H1 (cell line): ENCODE results near the gene ADGRF1. TPM values are rescaled to one million over a fixed set of nuclear protein-coding genes. Genes with fewer than 3 reads are reported as not detected.

ENCODE experiments used
- CTCF ChIA-PET: fragments of 300-600 bp; sonication (Branson Sonifier 250); formaldehyde crosslinking; loops from one replicate; lab custom pipeline; 2021; ENCODE audit not compliant: partially characterized antibody; lab: Charles Lee
- POLR2A ChIA-PET: fragments of 300-600 bp; sonication (Branson Sonifier 250); formaldehyde crosslinking; loops from one replicate; lab custom pipeline; 2021; ENCODE audit warnings: inconsistent platforms; ENCODE audit not compliant: partially characterized antibody; lab: Charles Lee
- DNase-seq, 2 experiments: peaks; one replicate each; pipeline versions ENCODE4 v3.0.0 to v3.0.0-alpha.2; 2010 to 2022; ENCODE audit warnings: low spot score in 2 of 2, low read depth in 1 of 2, mixed read lengths in 1 of 2
- FAIRE-seq: peaks from 2 replicates; lab custom pipeline; 2011; peaks lifted over from hg19 to GRCh38; lab: Jason Lieb, UNC
- H2AFZ ChIP-seq: 2 replicates; pipeline ENCODE4 v1.8.1; 2012; ENCODE audit warnings: low read length, inconsistent platforms
- H2AK5ac ChIP-seq: 2 replicates; pipeline ENCODE4 v1.6.1; 2013; ENCODE audit warnings: low read depth, low read length
- H2BK120ac ChIP-seq: replicated peaks from 2 replicates; pipeline ENCODE3; 2013; ENCODE audit warnings: low read depth, low read length, inconsistent platforms
- H2BK12ac ChIP-seq: 2 replicates; pipeline ENCODE4 v1.6.1; 2013; ENCODE audit warnings: low read depth, low read length
- H2BK15ac ChIP-seq: 2 replicates; pipeline ENCODE4 v1.6.1; 2013; ENCODE audit warnings: low read length
- H2BK20ac ChIP-seq: 2 replicates; pipeline ENCODE4 v1.6.1; 2013; ENCODE audit warnings: low read length
- H2BK5ac ChIP-seq: 2 replicates; pipeline ENCODE4 v1.6.1; 2013; ENCODE audit warnings: low read depth, low read length
- H3K14ac ChIP-seq: 2 replicates; pipeline ENCODE4 v1.6.1; 2013; ENCODE audit warnings: inconsistent platforms; ENCODE audit not compliant: insufficient read length
- H3K18ac ChIP-seq: 2 replicates; pipeline ENCODE4 v1.6.1; 2013; ENCODE audit warnings: low read length; ENCODE audit errors: extremely low read depth
- H3K23ac ChIP-seq: 2 replicates; pipeline ENCODE4 v1.6.1; 2013; ENCODE audit warnings: inconsistent platforms; ENCODE audit not compliant: insufficient read length
- H3K23me2 ChIP-seq: 2 replicates; pipeline ENCODE4 v1.6.1; 2013; ENCODE audit warnings: low read depth, low read length
- H3K27ac ChIP-seq: 2 replicates; pipeline ENCODE4 v1.6.1; 2011; ENCODE audit warnings: low read depth, low read length, inconsistent platforms
- H3K27me3 ChIP-seq, 4 experiments: replicated peaks in 1 of 4; 1 replicate in 1 of 4; 2 replicates in 3 of 4; pipeline versions ENCODE4 v1.6.1 to v1.8.1; 2011 to 2013; ENCODE audit warnings: low read length in 3 of 4, mild to moderate bottlenecking in 3 of 4, inconsistent platforms in 2 of 4, mixed read lengths in 2 of 4, moderate library complexity in 1 of 4; ENCODE audit not compliant: control insufficient read depth in 3 of 4, insufficient read depth in 3 of 4; ENCODE audit errors: extremely low read depth in 1 of 4
- H3K36me3 ChIP-seq, 4 experiments: 2 replicates each; pipeline versions ENCODE4 v1.6.1 to v1.8.1; 2011 to 2013; ENCODE audit warnings: mild to moderate bottlenecking in 4 of 4, low read length in 3 of 4, moderate library complexity in 2 of 4, control low read depth in 1 of 4, inconsistent platforms in 1 of 4; ENCODE audit not compliant: insufficient read depth in 4 of 4, control insufficient read depth in 2 of 4
- H3K4ac ChIP-seq: replicated peaks from 2 replicates; pipeline ENCODE3; 2013; ENCODE audit warnings: low read length, low read depth, mixed read lengths, inconsistent platforms; ENCODE audit not compliant: insufficient read length
- H3K4me1 ChIP-seq, 4 experiments: replicated peaks in 1 of 4; 1 replicate in 1 of 4; 2 replicates in 3 of 4; pipeline versions ENCODE4 v1.6.1 to v1.8.1; 2011 to 2013; ENCODE audit warnings: low read length in 3 of 4, inconsistent platforms in 2 of 4, mixed read lengths in 1 of 4; ENCODE audit not compliant: insufficient read depth in 4 of 4, control insufficient read depth in 3 of 4
- H3K4me2 ChIP-seq, 2 experiments: 2 replicates each; pipeline versions ENCODE4 v1.6.1 to v1.8.1; 2011 to 2013; ENCODE audit warnings: low read depth in 2 of 2, low read length in 2 of 2, control low read depth in 1 of 2, inconsistent platforms in 1 of 2, mild to moderate bottlenecking in 1 of 2; ENCODE audit not compliant: insufficient read depth in 1 of 2
- H3K4me3 ChIP-seq, 4 experiments: fragments of 200-600, 300-600 bp in 1 of 4; sonication (generic), shearing (Covaris generic), sonication (Bioruptor Twin) in 1 of 4; 2 replicates each; pipeline versions ENCODE4 v1.5.1 to v1.8.1; 2011 to 2016; ENCODE audit warnings: low read length in 4 of 4, low read depth in 3 of 4, control low read depth in 2 of 4, inconsistent platforms in 2 of 4, mild to moderate bottlenecking in 2 of 4, mixed read lengths in 1 of 4, moderate library complexity in 1 of 4; ENCODE audit not compliant: insufficient read depth in 2 of 4; ENCODE audit errors: extremely low read depth in 1 of 4
- H3K56ac ChIP-seq: replicated peaks from 2 replicates; pipeline ENCODE3; 2013; ENCODE audit warnings: low read depth, mild to moderate bottlenecking, mixed read lengths, low read length, inconsistent platforms; ENCODE audit not compliant: insufficient read length
- H3K79me1 ChIP-seq: 2 replicates; pipeline ENCODE4 v1.6.1; 2013; ENCODE audit warnings: low read depth, low read length, control low read depth
- H3K79me2 ChIP-seq, 2 experiments: 2 replicates each; pipeline versions ENCODE4 v1.6.1 to v1.8.1; 2012 to 2013; ENCODE audit warnings: low read length in 2 of 2, mild to moderate bottlenecking in 2 of 2, inconsistent platforms in 1 of 2; ENCODE audit not compliant: insufficient read depth in 2 of 2, control insufficient read depth in 1 of 2
- H3K9ac ChIP-seq, 4 experiments: replicated peaks in 1 of 4; 1 replicate in 1 of 4; 2 replicates in 3 of 4; pipeline versions ENCODE4 v1.6.1 to v1.8.1; 2011 to 2013; ENCODE audit warnings: low read depth in 3 of 4, low read length in 3 of 4, control low read depth in 2 of 4, mild to moderate bottlenecking in 2 of 4, moderate library complexity in 2 of 4, inconsistent platforms in 1 of 4; ENCODE audit errors: extremely low read depth in 1 of 4
- H3K9me3 ChIP-seq, 2 experiments: 2 replicates each; pipeline versions ENCODE4 v1.6.1 to v1.8.1; 2012 to 2013; ENCODE audit warnings: mild to moderate bottlenecking in 2 of 2, moderate library complexity in 2 of 2, control low read depth in 1 of 2, inconsistent platforms in 1 of 2, low read depth in 1 of 2, low read length in 1 of 2, mixed read lengths in 1 of 2; ENCODE audit not compliant: insufficient read depth in 2 of 2
- H4K20me1 ChIP-seq, 2 experiments: replicated peaks in 1 of 2; 2 replicates each; pipeline versions ENCODE3 to v1.8.1; 2011 to 2013; ENCODE audit warnings: inconsistent platforms in 2 of 2, low read length in 2 of 2, mild to moderate bottlenecking in 1 of 2; ENCODE audit not compliant: insufficient read depth in 2 of 2, control insufficient read depth in 1 of 2
- H4K5ac ChIP-seq: 2 replicates; pipeline ENCODE4 v1.6.1; 2013; ENCODE audit warnings: low read length, low read depth, mixed read lengths, inconsistent platforms; ENCODE audit not compliant: insufficient read length
- H4K8ac ChIP-seq: 2 replicates; pipeline ENCODE4 v1.8.0; 2013; ENCODE audit warnings: mild to moderate bottlenecking, moderate library complexity, low read length, inconsistent platforms; ENCODE audit not compliant: insufficient read depth; ENCODE audit errors: extremely low read depth
- H4K91ac ChIP-seq: replicated peaks from 2 replicates; pipeline ENCODE3; 2013; ENCODE audit warnings: low read length, mixed read lengths, inconsistent platforms; ENCODE audit not compliant: insufficient read length
- BCL11A ChIP-seq, 2 experiments: IDR thresholded peaks; one replicate each; pipeline ENCODE4 v1.6.1; 2011; ENCODE audit warnings: low read depth in 2 of 2, low read length in 2 of 2, mild to moderate bottlenecking in 2 of 2
- CTBP2 ChIP-seq: IDR thresholded peaks from 2 replicates; pipeline ENCODE4 v1.7.0; 2011; ENCODE audit warnings: borderline replicate concordance, mild to moderate bottlenecking, moderate library complexity, mixed read lengths, low read length; ENCODE audit not compliant: insufficient read depth, insufficient read length
- GABPA ChIP-seq: IDR thresholded peaks from 2 replicates; pipeline ENCODE4 v1.6.1; 2011; ENCODE audit warnings: mild to moderate bottlenecking, low read length, moderate library complexity, borderline replicate concordance; ENCODE audit not compliant: insufficient read depth
- MAX ChIP-seq: IDR thresholded peaks from 2 replicates; pipeline ENCODE4 v1.6.1; 2012; ENCODE audit warnings: inconsistent platforms
- RNF2 ChIP-seq: fragments of 200-900, 300-1000 bp; sonication (generic); IDR thresholded peaks from 2 replicates; pipeline ENCODE4 v1.7.1; 2016; ENCODE audit warnings: borderline replicate concordance, low read depth, mild to moderate bottlenecking, antibody characterized with exemption, low read length; ENCODE audit not compliant: poor library complexity, severe bottlenecking; ENCODE audit errors: missing control alignments
- SIX5 ChIP-seq: IDR thresholded peaks from 2 replicates; pipeline ENCODE4 v1.6.1; 2011; ENCODE audit warnings: mild to moderate bottlenecking, low read depth, low read length
- SP1 ChIP-seq: IDR thresholded peaks from 2 replicates; pipeline ENCODE4 v1.6.1; 2011; ENCODE audit warnings: low read depth, low read length
- WGBS, 2 experiments: shearing (Covaris generic) in 1 of 2; methylation state at CpG; one replicate each; pipeline versions ENCODE4 v1.1.6 to v1.1.7; 2013 to 2015; ENCODE audit warnings: low lambda C conversion rate in 2 of 2, mixed read lengths in 2 of 2, inconsistent platforms in 1 of 2, low coverage in 1 of 2, missing lambda C conversion rate in 1 of 2; ENCODE audit not compliant: insufficient replicate concordance in 2 of 2, insufficient coverage in 1 of 2, insufficient read length in 1 of 2; ENCODE audit errors: extremely low coverage in 1 of 2, missing lambda C conversion rate in 1 of 2; 5-methylcytosine and 5-hydroxymethylcytosine counted together
- polyA plus RNA-seq, 7 experiments: library from polyadenylated mRNA; depleted of rRNA in 3 of 7; stranded (reverse) in 5 of 7; unstranded in 2 of 7; fragments of >200 nt in 5 of 7; fragments of 200-250 nt in 2 of 7; gene quantifications; 1 replicate in 5 of 7; 2 replicates in 1 of 7; 4 replicates in 1 of 7; pipeline versions ENCODE4 v1.2.1 to v1.2.3, GENCODE V29; 2011 to 2013; ENCODE audit warnings: missing spikeins in 2 of 7, mixed read lengths in 2 of 7
- total RNA-seq: library from RNA; stranded (reverse); fragmentation: NEBNext Ultra II Directional; extraction: Animal tissue kit (Norgen Biotek cat#: 25700); gene quantifications from 2 replicates; pipeline ENCODE4 v1.2.1, GENCODE V29; 2021
- TF ChIP-seq, protein P1 (sequence below): IDR thresholded peaks from 2 replicates; pipeline ENCODE4 v1.6.1; 2012; ENCODE audit warnings: inconsistent platforms

The ADGRF1 gene
- total and polyA plus RNA-seq, 2 of the 8 experiments (the other 6 are each of a cell fraction or from before 2014, with no cell fraction given), result not detected

- Histone ChIP-seq H2BK12ac (no peak overlapping the region), H3K18ac (no peak overlapping the region), H3K4me1 (no peaks in the 10 kb centered on the region), H3K23ac (no peak overlapping the region), H3K79me2 (no peaks in the 10 kb centered on the region)
- no peak for FAIRE-seq
- TF ChIP-seq CTBP2 (no peak), SIX5 (no peak), BCL11A (IDR thresholded peaks at IDR 0.05; ENCODE audit: low read depth in 2 of 2, low read length in 2 of 2) (no peak), GABPA (no peak), SP1 (no peak), MAX (no peak), RNF2 (no peak)
- TF ChIP-seq, protein P1, sequence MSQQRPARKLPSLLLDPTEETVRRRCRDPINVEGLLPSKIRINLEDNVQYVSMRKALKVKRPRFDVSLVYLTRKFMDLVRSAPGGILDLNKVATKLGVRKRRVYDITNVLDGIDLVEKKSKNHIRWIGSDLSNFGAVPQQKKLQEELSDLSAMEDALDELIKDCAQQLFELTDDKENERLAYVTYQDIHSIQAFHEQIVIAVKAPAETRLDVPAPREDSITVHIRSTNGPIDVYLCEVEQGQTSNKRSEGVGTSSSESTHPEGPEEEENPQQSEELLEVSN, result no peak
- TF ChIP-seq, all 59 proteins: peak for 0
- H3K9ac ChIP-seq, result no peak overlapping the region
- no peak overlapping the region for H2BK15ac ChIP-seq
- H2BK120ac ChIP-seq, result no peak overlapping the region
- no peaks in the 10 kb centered on the region for H3K79me1 ChIP-seq
- no peaks in the 10 kb centered on the region for H3K9me3 ChIP-seq
- H4K20me1 ChIP-seq, result no peaks in the 10 kb centered on the region
- no peak overlapping the region for H4K5ac ChIP-seq
- H2AFZ ChIP-seq, result no peak overlapping the region
- no peaks in the 10 kb centered on the region for H3K23me2 ChIP-seq
- ChIA-PET POLR2A (no interaction called here), CTCF (no interaction called here)
- no peak overlapping the region for H3K4ac ChIP-seq
- DNase-seq, result no peak
- no peak overlapping the region for H2AK5ac ChIP-seq
- 85% methylated on average over 4 of the region's 4 CpGs; no CpG with 5 or more reads in 1 of the 2 experiments for WGBS, 2 experiments
- H3K4me2 ChIP-seq, result no peak overlapping the region
- H4K91ac ChIP-seq, result no peak overlapping the region
- no peak overlapping the region for H3K56ac ChIP-seq
- H3K14ac ChIP-seq, result no peak overlapping the region
- H3K4me3 ChIP-seq, result no peak overlapping the region
- no peaks in the 10 kb centered on the region for H3K27me3 ChIP-seq
- no peak overlapping the region for H2BK20ac ChIP-seq
- 0 out of 2 replicates have a peak overlapping the region, but pooled peaks have one; percentile 3 for H4K8ac ChIP-seq
- H2BK5ac ChIP-seq, result no peak overlapping the region
- H3K36me3 ChIP-seq, result no peaks in the 10 kb centered on the region
- no peak overlapping the region for H3K27ac ChIP-seq
Observed at GRCh38 chr6:47000842-47001241, 41.3 kb downstream of the ADGRF1 start.
